SU-DHL-6 (cell line): ENCODE results near the gene AP1B1.

Experiments
- CTCF ChIP-seq: fragments of 200-600 bp; sonication (generic); IDR thresholded peaks from one replicate; pipeline ENCODE4 v1.5.1; 2017; ENCODE audit warnings: antibody characterized with exemption, mild to moderate bottlenecking, low read length, moderate library complexity; ENCODE audit not compliant: insufficient read depth, poor library complexity, severe bottlenecking
- EZH2phosphoT487 ChIP-seq: fragments of 200-600 bp; sonication (generic), shearing (Covaris generic); conservative IDR thresholded peaks from 2 replicates; pipeline ENCODE4 v1.6.1; 2018; ENCODE audit warnings: mild to moderate bottlenecking, antibody characterized with exemption, low read length, moderate library complexity, mixed read lengths

GRCh38 chr22:29277927-29278326, 110.4 kb downstream of the AP1B1 start:
- TF ChIP-seq CTCF (no peak), EZH2phosphoT487 (no peak)
